ENCODE measurements around the gene H2AZ2. TPM values are rescaled to one million over a fixed set of nuclear protein-coding genes. Genes with fewer than 3 reads are reported as not detected.
"Not testable (repeated sequence)": the region's sequence is repeated elsewhere in the genome, so short reads cannot be mapped to it uniquely, and the experiment has no call there.

Gene H2AZ2
- total and polyA plus RNA-seq, 2 experiments from 2014 or later: 178 to 319 TPM

DNA sequence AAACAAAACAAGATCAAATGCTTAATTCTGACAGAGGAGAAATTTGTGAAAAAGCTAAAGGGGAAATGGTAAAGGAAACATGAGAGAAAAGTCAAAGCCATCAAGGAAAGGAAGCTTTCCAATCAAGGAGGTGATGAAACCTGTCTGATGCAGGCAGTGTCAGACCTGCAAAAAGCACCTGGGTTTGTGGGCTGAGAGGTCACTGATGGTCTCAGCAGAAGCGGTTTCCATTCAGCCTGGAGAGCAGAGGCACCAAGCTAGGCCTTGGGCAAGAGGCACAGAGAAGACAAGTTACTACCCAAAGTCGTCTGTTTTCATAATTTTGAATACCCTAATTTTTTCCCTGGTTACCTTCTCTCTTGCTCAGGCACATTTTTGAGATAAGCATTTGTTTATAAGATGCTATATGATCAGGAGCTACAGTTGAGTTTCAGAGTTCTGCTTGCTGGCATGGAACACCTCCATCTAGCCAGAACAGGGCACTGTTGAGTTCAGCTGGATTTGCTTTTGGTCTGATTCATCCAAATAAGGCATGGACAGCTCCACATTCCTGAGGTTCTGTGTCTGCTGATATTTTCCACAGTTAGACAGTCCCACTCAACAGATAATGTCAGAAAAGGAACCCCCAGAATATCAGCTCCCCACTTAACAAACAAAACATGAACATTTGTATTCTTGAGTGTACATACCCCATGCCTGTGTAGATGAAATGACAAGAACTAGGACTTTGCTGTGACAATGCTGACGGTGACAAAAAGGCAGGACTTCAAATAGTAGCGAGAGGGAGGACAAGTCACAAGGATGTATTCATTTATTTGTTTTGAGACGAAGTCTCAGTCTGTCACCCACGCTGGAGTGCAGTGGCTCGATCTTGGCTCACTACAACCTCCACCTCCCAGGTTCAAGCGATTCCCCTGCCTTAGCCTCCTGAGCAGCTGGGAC, 56.3 kb downstream of the H2AZ2 start:
- Histone ChIP-seq H3K4me1 (ENCODE audit: low read depth) (no peaks in the 10 kb centered on the region), H3K4me3 (no peak overlapping the region), H3K27me3 (no peaks in the 10 kb centered on the region), H3K9me3 (ENCODE audit: low read depth) (no peaks in the 10 kb centered on the region), H3K27ac (peak overlapping the region; percentile 64), H3K36me3 (no peaks in the 10 kb centered on the region)
- peak; percentile 26 for TF ChIP-seq CTCF (IDR thresholded peaks at IDR 0.05; ENCODE audit: low read depth, low read length)
- peak; percentile 21 to 64 for DNase-seq (ENCODE audit: low read depth in 1 of 2, low spot score in 1 of 2)

DNA sequence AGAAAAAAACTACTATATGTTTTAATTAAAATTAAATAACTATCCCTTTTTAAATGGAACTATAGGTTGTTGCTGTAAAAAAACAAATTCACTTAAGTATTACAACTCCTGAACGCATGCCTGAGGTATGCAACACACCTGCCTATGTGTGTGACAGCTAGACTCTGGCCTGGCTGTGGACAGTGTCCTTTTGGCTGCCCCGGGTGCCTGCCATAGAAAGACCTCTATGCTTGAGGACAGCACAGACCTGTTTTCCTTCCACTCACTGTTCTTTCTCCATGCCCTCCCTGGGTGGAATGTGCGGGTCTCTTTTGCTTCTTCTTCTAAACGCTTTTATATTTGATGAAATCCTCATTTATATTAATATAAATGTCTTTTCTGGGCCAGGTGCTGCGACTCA, 57.9 kb downstream of the H2AZ2 start:
- Histone ChIP-seq H3K27ac (no peak overlapping the region), H3K27me3 (no peaks in the 10 kb centered on the region), H3K9me3 (ENCODE audit: low read depth) (no peaks in the 10 kb centered on the region), H3K4me1 (ENCODE audit: low read depth) (no peaks in the 10 kb centered on the region), H3K36me3 (no peaks in the 10 kb centered on the region), H3K4me3 (no peak overlapping the region)
- no peak for DNase-seq (ENCODE audit: low read depth in 1 of 2, low spot score in 1 of 2)
- no peak for TF ChIP-seq CTCF (IDR thresholded peaks at IDR 0.05; ENCODE audit: low read depth, low read length)

- Histone ChIP-seq H3K27me3 (no peaks in the 10 kb centered on the region), H3K9me3 (ENCODE audit: low read depth) (no peaks in the 10 kb centered on the region), H3K4me1 (ENCODE audit: low read depth) (no peaks in the 10 kb centered on the region), H3K4me3 (no peak overlapping the region), H3K27ac (no peak overlapping the region), H3K36me3 (no peaks in the 10 kb centered on the region)
- TF ChIP-seq CTCF (IDR thresholded peaks at IDR 0.05; ENCODE audit: low read depth, low read length): no peak
- DNase-seq (ENCODE audit: low read depth in 1 of 2, low spot score in 1 of 2): no peak
These were observed 60.1 kb downstream of the H2AZ2 start for GRCh38 chr7:44787762-44788161.

DNA sequence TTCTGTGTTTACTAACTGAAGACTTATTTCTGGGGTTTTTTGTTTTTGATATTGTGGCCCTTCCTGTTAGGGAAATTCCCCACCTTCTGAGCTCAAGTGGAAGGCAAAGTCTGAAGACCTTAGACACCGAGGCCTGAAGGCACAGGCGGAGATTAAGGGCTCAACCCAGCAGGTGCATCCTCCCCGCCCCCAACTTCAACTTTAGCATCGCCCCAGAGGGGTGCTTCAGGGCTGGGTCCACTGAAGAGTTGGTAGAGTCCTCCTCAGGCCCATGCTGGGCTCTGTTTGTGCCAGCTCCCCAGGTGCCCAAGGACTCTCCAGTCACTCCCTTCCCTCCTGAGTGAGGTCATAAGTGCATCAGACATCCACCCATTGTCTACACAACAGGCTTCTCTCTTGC, 60.8 kb downstream of the H2AZ2 start:
- Histone ChIP-seq H3K9me3 (ENCODE audit: low read depth) (no peaks in the 10 kb centered on the region), H3K27ac (no peak overlapping the region), H3K27me3 (no peaks in the 10 kb centered on the region), H3K4me3 (no peak overlapping the region), H3K4me1 (ENCODE audit: low read depth) (no peaks in the 10 kb centered on the region), H3K36me3 (no peaks in the 10 kb centered on the region)
- TF ChIP-seq CTCF (IDR thresholded peaks at IDR 0.05; ENCODE audit: low read depth, low read length): no peak
- DNase-seq (ENCODE audit: low read depth in 1 of 2, low spot score in 1 of 2): no peak

- DNase-seq (ENCODE audit: low read depth in 1 of 2, low spot score in 1 of 2): peak in 1 of 2 donors; percentile 27
- H3K9me3 ChIP-seq (ENCODE audit: low read depth); H3K4me1 ChIP-seq (ENCODE audit: low read depth); H3K27ac ChIP-seq; H3K27me3 ChIP-seq; H3K4me3 ChIP-seq; H3K36me3 ChIP-seq: not testable (repeated sequence)
These were observed 62.7 kb downstream of the H2AZ2 start for GRCh38 chr7:44785218-44785617.

- Histone ChIP-seq H3K9me3 (ENCODE audit: low read depth) (no peaks in the 10 kb centered on the region), H3K36me3 (no peaks in the 10 kb centered on the region), H3K4me1 (ENCODE audit: low read depth) (peaks cover 5% of the 10 kb centered on the region), H3K4me3 (no peak overlapping the region), H3K27ac (no peak overlapping the region), H3K27me3 (no peaks in the 10 kb centered on the region)
- no peak for TF ChIP-seq CTCF (IDR thresholded peaks at IDR 0.05; ENCODE audit: low read depth, low read length)
- no peak for DNase-seq (ENCODE audit: low read depth in 1 of 2, low spot score in 1 of 2)
These were observed 63.5 kb downstream of the H2AZ2 start for GRCh38 chr7:44784364-44784763.
